ENCODE measurements around the gene SOS2. TPM values are rescaled to one million over a fixed set of nuclear protein-coding genes. Genes with fewer than 3 reads are reported as not detected.

Gene SOS2
- total RNA-seq, 1 donor from 2014 or later = 26.3 TPM

- no peak overlapping the region for H3K27ac Mint-ChIP-seq (ENCODE audit: unreplicated experiment)
Measured at GRCh38 chr14:50233951-50234250, 2.5 kb upstream of the SOS2 start.

GRCh38 chr14:50233166-50233950 is 2.0 kb upstream of the SOS2 start:
- no peak for DNase-seq (ENCODE audit: low read depth, low spot score)
- TF ChIP-seq CTCF (conservative IDR thresholded peaks at IDR 0.05) = no peak
- Mint-ChIP-seq H3K27ac (ENCODE audit: unreplicated experiment) (no peak overlapping the region), H3K4me1 (peaks cover 32% of the 10 kb centered on the region), H3K4me3 (peak overlapping the region; percentile 84), H3K9me3 (peaks cover 3% of the 10 kb centered on the region), H3K27me3 (ENCODE audit: low read depth) (no peaks in the 10 kb centered on the region), H3K36me3 (ENCODE audit: low read depth) (peaks cover 6% of the 10 kb centered on the region)

More at GRCh38 chr14:50233951-50234250, 2.5 kb upstream of the SOS2 start:
- H3K4me1 Mint-ChIP-seq = peaks cover 28% of the 10 kb centered on the region
- no peak for DNase-seq (ENCODE audit: low read depth, low spot score)
- peak overlapping the region; percentile 61 for H3K4me3 Mint-ChIP-seq
- TF ChIP-seq CTCF (conservative IDR thresholded peaks at IDR 0.05) = no peak
- peaks cover under 1% of the 10 kb centered on the region for H3K36me3 Mint-ChIP-seq (ENCODE audit: low read depth)
- H3K27me3 Mint-ChIP-seq (ENCODE audit: low read depth) = no peaks in the 10 kb centered on the region
- H3K9me3 Mint-ChIP-seq = no peaks in the 10 kb centered on the region

- no peak for DNase-seq (ENCODE audit: low read depth, low spot score)
- H3K9me3 Mint-ChIP-seq = peaks cover 3% of the 10 kb centered on the region
- no peaks in the 10 kb centered on the region for H3K27me3 Mint-ChIP-seq (ENCODE audit: low read depth)
- H3K36me3 Mint-ChIP-seq (ENCODE audit: low read depth) = peaks cover 10% of the 10 kb centered on the region
- no peak for TF ChIP-seq CTCF (conservative IDR thresholded peaks at IDR 0.05)
- H3K4me1 Mint-ChIP-seq = peaks cover 32% of the 10 kb centered on the region
- H3K27ac Mint-ChIP-seq (ENCODE audit: unreplicated experiment) = peak overlapping the region; percentile 96
- peak overlapping the region; percentile 89 for H3K4me3 Mint-ChIP-seq
Measured at GRCh38 chr14:50232276-50232642, 881 bp upstream of the SOS2 start.

- peak; percentile 40 for DNase-seq (ENCODE audit: low read depth, low spot score)
- H3K27ac Mint-ChIP-seq (ENCODE audit: unreplicated experiment) = peak overlapping the region; percentile 51
- H3K4me3 Mint-ChIP-seq = peak overlapping the region; percentile 94
- peaks cover 3% of the 10 kb centered on the region for H3K9me3 Mint-ChIP-seq
- H3K27me3 Mint-ChIP-seq (ENCODE audit: low read depth) = no peaks in the 10 kb centered on the region
- TF ChIP-seq CTCF (conservative IDR thresholded peaks at IDR 0.05) = no peak
- peaks cover 12% of the 10 kb centered on the region for H3K36me3 Mint-ChIP-seq (ENCODE audit: low read depth)
- H3K4me1 Mint-ChIP-seq = peaks cover 43% of the 10 kb centered on the region
Measured at GRCh38 chr14:50230701-50231474, 490 bp downstream of the SOS2 start.

- Mint-ChIP-seq H3K9me3 (peaks cover 3% of the 10 kb centered on the region), H3K36me3 (ENCODE audit: low read depth) (peaks cover 12% of the 10 kb centered on the region), H3K27me3 (ENCODE audit: low read depth) (no peaks in the 10 kb centered on the region), H3K4me3 (peak overlapping the region; percentile 94), H3K4me1 (peaks cover 47% of the 10 kb centered on the region), H3K27ac (ENCODE audit: unreplicated experiment) (no peak overlapping the region)
- DNase-seq (ENCODE audit: low read depth, low spot score) = no peak
- no peak for TF ChIP-seq CTCF (conservative IDR thresholded peaks at IDR 0.05)
Measured at GRCh38 chr14:50230401-50230700, 1.0 kb downstream of the SOS2 start.
